Loucy (cell line): ENCODE data around the gene MYBPHL.

ENCODE experiments used
- H2AFZ ChIP-seq: fragments of 200-600 bp; sonication (generic); 2 replicates; pipeline ENCODE4 v1.6.0; 2016; ENCODE audit warnings: antibody characterized with exemption, mild to moderate bottlenecking, low read length, moderate library complexity
- H3F3A ChIP-seq: fragments of 200-600 bp; 2 replicates; pipeline ENCODE4 v1.6.0; 2016; ENCODE audit warnings: antibody characterized with exemption, low read depth, mild to moderate bottlenecking
- H3K27me3 ChIP-seq: fragments of 200-600 bp; sonication (generic); 2 replicates; pipeline ENCODE4 v1.6.1; 2014; ENCODE audit warnings: low read length, mild to moderate bottlenecking; ENCODE audit not compliant: insufficient read depth, poor library complexity, severe bottlenecking
- H3K36me3 ChIP-seq: fragments of 200-600 bp; sonication (generic); 2 replicates; pipeline ENCODE4 v1.6.1; 2016; ENCODE audit warnings: low read length; ENCODE audit not compliant: insufficient read depth
- H3K4me1 ChIP-seq: fragments of 200-600 bp; sonication (generic); 2 replicates; pipeline ENCODE4 v1.5.1; 2014; ENCODE audit warnings: low read length, mild to moderate bottlenecking; ENCODE audit not compliant: insufficient read depth, poor library complexity, severe bottlenecking
- H3K4me2 ChIP-seq: fragments of 200-600 bp; sonication (generic); 2 replicates; pipeline ENCODE4 v1.6.0; 2014; ENCODE audit warnings: antibody characterized with exemption, low read length, low read depth, mild to moderate bottlenecking; ENCODE audit not compliant: poor library complexity, severe bottlenecking
- H3K4me3 ChIP-seq: fragments of 200-600 bp; sonication (generic); 2 replicates; pipeline ENCODE4 v1.5.1; 2014; ENCODE audit warnings: low read length, mild to moderate bottlenecking, mixed read lengths; ENCODE audit not compliant: poor library complexity, severe bottlenecking
- H3K79me2 ChIP-seq: fragments of 200-600 bp; sonication (generic); 2 replicates; pipeline ENCODE4 v1.6.1; 2014; ENCODE audit warnings: low read length; ENCODE audit not compliant: insufficient read depth
- H3K9ac ChIP-seq: fragments of 200-600 bp; sonication (generic); 2 replicates; pipeline ENCODE4 v1.6.0; 2014; ENCODE audit warnings: mild to moderate bottlenecking, low read depth, low read length, moderate library complexity; ENCODE audit not compliant: poor library complexity, severe bottlenecking
- H3K9me2 ChIP-seq: fragments of 200-600 bp; sonication (generic); replicated peaks from 2 replicates; pipeline ENCODE4 v1.6.1; 2016; ENCODE audit warnings: low read depth, low read length, mixed read lengths
- H3K9me3 ChIP-seq: fragments of 200-600 bp; sonication (generic); 2 replicates; pipeline ENCODE4 v1.6.1; 2014; ENCODE audit warnings: mild to moderate bottlenecking, antibody characterized with exemption, low read length, low read depth; ENCODE audit not compliant: insufficient read depth
- H4K20me1 ChIP-seq: fragments of 200-600 bp; sonication (generic); 2 replicates; pipeline ENCODE4 v1.6.0; 2014; ENCODE audit warnings: antibody characterized with exemption, low read length, mild to moderate bottlenecking; ENCODE audit not compliant: insufficient read depth, poor library complexity, severe bottlenecking
- CTCF ChIP-seq: fragments of 200-600 bp; sonication (generic); conservative IDR thresholded peaks from 2 replicates; pipeline ENCODE4 v1.5.1; 2014; ENCODE audit warnings: mild to moderate bottlenecking, antibody characterized with exemption, low read length
- EZH2phosphoT487 ChIP-seq: fragments of 200-600 bp; IDR thresholded peaks from 2 replicates; pipeline ENCODE4 v1.6.1; 2018; ENCODE audit warnings: antibody characterized with exemption, mild to moderate bottlenecking, moderate library complexity, borderline replicate concordance

The MYBPHL gene

DNA sequence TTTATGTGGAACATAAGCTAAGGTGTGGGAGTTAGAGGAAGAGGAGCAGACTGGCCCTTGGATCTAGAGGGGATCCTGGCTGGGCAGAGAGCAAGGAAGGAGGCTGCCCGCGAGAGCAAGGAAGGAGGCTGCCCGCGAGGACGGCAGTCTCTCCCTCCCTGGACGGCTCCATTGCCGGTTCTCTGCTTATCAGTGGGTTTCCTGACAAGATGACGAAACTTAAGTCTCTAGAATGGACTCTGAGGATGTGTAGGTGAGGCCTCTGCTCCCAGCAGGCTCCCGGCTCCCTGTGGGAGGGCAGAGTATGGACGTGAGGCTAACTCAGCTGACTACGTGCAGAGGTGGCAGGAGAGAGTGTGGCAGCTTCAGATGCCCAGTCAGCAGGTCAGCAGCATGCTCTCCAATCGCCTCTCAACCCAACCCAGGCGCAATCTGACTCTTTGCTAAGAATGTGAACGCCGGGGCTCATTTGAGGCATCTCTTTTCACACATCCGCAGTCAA lies 6.1 kb downstream of the MYBPHL start:
- H3F3A ChIP-seq = no peaks in the 10 kb centered on the region
- H2AFZ ChIP-seq = no peak overlapping the region
- H3K27me3 ChIP-seq = no peaks in the 10 kb centered on the region
- no peaks in the 10 kb centered on the region for H4K20me1 ChIP-seq
- no peaks in the 10 kb centered on the region for H3K79me2 ChIP-seq
- H3K9me2 ChIP-seq = no peaks in the 10 kb centered on the region
- H3K9me3 ChIP-seq = no peaks in the 10 kb centered on the region
- TF ChIP-seq CTCF (no peak), EZH2phosphoT487 (no peak)
- H3K4me1 ChIP-seq = no peaks in the 10 kb centered on the region
- no peaks in the 10 kb centered on the region for H3K36me3 ChIP-seq
- no peak overlapping the region for H3K9ac ChIP-seq
- H3K4me2 ChIP-seq = no peak overlapping the region
- no peak overlapping the region for H3K4me3 ChIP-seq

- Histone ChIP-seq H3K9me2 (no peaks in the 10 kb centered on the region), H3K79me2 (no peaks in the 10 kb centered on the region), H3K4me1 (no peaks in the 10 kb centered on the region), H3K9ac (no peak overlapping the region), H3K4me2 (no peak overlapping the region), H3F3A (no peaks in the 10 kb centered on the region), H2AFZ (no peak overlapping the region), H3K4me3 (no peak overlapping the region), H3K9me3 (no peaks in the 10 kb centered on the region), H3K27me3 (no peaks in the 10 kb centered on the region), H4K20me1 (no peaks in the 10 kb centered on the region), H3K36me3 (no peaks in the 10 kb centered on the region)
- TF ChIP-seq CTCF (no peak), EZH2phosphoT487 (no peak)
These were observed 7.1 kb downstream of the MYBPHL start for GRCh38 chr1:109299558-109300343.

DNA sequence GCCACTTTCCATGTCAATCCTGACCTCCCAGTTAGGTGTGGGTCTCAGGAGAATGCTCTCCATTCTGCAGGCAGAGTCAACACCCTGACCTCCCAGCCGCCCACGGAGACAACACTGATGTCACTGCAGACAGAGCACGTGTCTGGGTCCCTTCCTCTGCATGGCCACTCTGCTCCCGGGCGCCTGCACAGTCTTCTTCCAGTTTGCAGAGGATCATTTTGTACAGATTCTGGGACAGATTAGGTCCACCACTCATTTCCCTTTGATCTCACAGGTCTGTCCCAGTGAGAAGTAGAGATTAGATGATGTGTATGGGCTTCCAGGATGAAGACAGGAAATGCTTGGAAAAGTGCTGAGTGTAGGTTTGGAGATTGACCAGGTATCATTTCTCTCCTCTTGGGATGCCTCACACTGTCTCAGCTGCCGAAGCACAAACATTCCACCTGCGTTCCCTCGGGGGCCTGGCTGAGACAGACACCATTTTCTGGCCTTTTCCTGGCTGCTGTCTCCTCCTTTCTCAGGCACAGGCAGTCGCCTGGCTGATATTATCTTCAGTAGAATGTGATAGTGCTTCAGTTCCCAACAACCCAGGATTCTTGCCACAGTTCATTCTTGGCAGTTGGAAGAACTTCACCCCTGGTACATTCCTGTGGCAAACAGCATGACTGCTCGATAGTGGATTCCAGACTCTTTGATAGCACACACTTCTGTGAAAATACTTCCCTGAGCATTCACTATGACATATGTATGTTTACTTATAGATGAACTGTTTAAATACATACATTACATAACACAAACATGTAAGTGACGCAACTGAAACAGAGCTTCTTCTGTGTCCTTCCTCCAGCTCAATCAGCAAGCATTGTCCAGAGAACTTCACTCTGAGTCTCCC lies 7.9 kb downstream of the MYBPHL start:
- Histone ChIP-seq H3K4me1 (no peaks in the 10 kb centered on the region), H3K4me2 (no peak overlapping the region), H3K9me3 (no peaks in the 10 kb centered on the region), H3K79me2 (no peaks in the 10 kb centered on the region), H2AFZ (no peak overlapping the region), H3K9me2 (no peaks in the 10 kb centered on the region), H3K27me3 (no peaks in the 10 kb centered on the region), H3K36me3 (no peaks in the 10 kb centered on the region), H4K20me1 (no peaks in the 10 kb centered on the region), H3K9ac (no peak overlapping the region), H3K4me3 (no peak overlapping the region), H3F3A (no peaks in the 10 kb centered on the region)
- TF ChIP-seq CTCF (no peak), EZH2phosphoT487 (no peak)
